GM12878 (cell line): ENCODE results near the gene KRT14. TPM values are rescaled to one million over a fixed set of nuclear protein-coding genes. Genes with fewer than 3 reads are reported as not detected.

ENCODE experiments used
- ATAC-seq: fragments of 200-7000 bp; cut with Tn5 transposase; 3 replicates; pipeline ENCODE4 v1.9.1; 2020; ENCODE audit warnings: mild to moderate bottlenecking, moderate library complexity
- BruUV-seq: library from RNA; stranded (reverse); fragments of 400-500 nt; replicated peaks from 2 replicates; lab custom pipeline; 2021; lab: Mats Ljungman, UMichigan
- CTCF ChIA-PET: fragments of 300-600 bp; sonication (Branson Sonifier 250); formaldehyde crosslinking; extraction: SDS; loops from one replicate; lab custom pipeline; 2021; ENCODE audit warnings: inconsistent platforms; lab: Yijun Ruan, JAX
- POLR2A ChIA-PET: fragments of 350-600 bp; formaldehyde crosslinking; extraction: SDS; loops from one replicate; lab custom pipeline; 2021; ENCODE audit warnings: inconsistent platforms; lab: Charles Lee
- RAD21 ChIA-PET: fragments of 300-600 bp; sonication (Branson Sonifier 250); formaldehyde crosslinking; loops from one replicate; lab custom pipeline; 2023; ENCODE audit warnings: antibody characterized with exemption; ENCODE audit not compliant: unreplicated experiment; lab: Charles Lee
- SMC1A ChIA-PET: fragments of 300-600 bp; sonication (Branson Sonifier 250); formaldehyde crosslinking; loops from one replicate; lab custom pipeline; 2023; ENCODE audit not compliant: unreplicated experiment, uncharacterized antibody; lab: Charles Lee
- DNase-seq: peaks from one replicate; pipeline ENCODE4 v3.0.0-alpha.2; 2011; ENCODE audit warnings: low read depth, low spot score
- FAIRE-seq: peaks from 3 replicates; lab custom pipeline; 2011; peaks lifted over from hg19 to GRCh38; lab: Jason Lieb, UNC
- H2AFZ ChIP-seq: 2 replicates; pipeline ENCODE4 v1.6.0; 2011; ENCODE audit warnings: low read depth, low read length, control low read depth; ENCODE audit not compliant: control insufficient read depth
- H3K27ac ChIP-seq: 2 replicates; pipeline ENCODE4 v1.5.1; 2011; ENCODE audit warnings: control low read depth; ENCODE audit not compliant: control insufficient read depth, insufficient read depth
- H3K27me3 ChIP-seq, 2 experiments: replicated peaks in 1 of 2; 2 replicates each; pipeline versions ENCODE4 v1.6.0 to v1.6.1; 2011; ENCODE audit warnings: low read length in 1 of 2; ENCODE audit not compliant: control insufficient read depth in 2 of 2, insufficient read depth in 2 of 2
- H3K36me3 ChIP-seq, 2 experiments: 2 replicates each; pipeline ENCODE4 v1.5.1; 2011; ENCODE audit warnings: low read length in 1 of 2; ENCODE audit not compliant: control insufficient read depth in 2 of 2, insufficient read depth in 2 of 2
- H3K4me1 ChIP-seq: 2 replicates; pipeline ENCODE4 v1.6.1; 2011; ENCODE audit warnings: mild to moderate bottlenecking, low read length, moderate library complexity, mixed read lengths; ENCODE audit not compliant: control insufficient read depth, insufficient read depth
- H3K4me2 ChIP-seq: 2 replicates; pipeline ENCODE4 v1.6.0; 2011; ENCODE audit warnings: control low read depth; ENCODE audit not compliant: control insufficient read depth, insufficient read depth
- H3K4me3 ChIP-seq: fragments of 200-600 bp; sonication (generic); 2 replicates; pipeline ENCODE4 v1.5.1; 2016
- H3K79me2 ChIP-seq: 2 replicates; pipeline ENCODE4 v1.6.0; 2011; ENCODE audit warnings: low read length; ENCODE audit not compliant: control insufficient read depth, insufficient read depth
- H3K9ac ChIP-seq: 2 replicates; pipeline ENCODE4 v1.8.0; 2011; ENCODE audit warnings: low read length, control low read depth, mixed read lengths; ENCODE audit not compliant: control insufficient read depth, insufficient read depth
- H3K9me3 ChIP-seq: replicated peaks from 3 replicates; pipeline ENCODE4 v1.5.1; 2011; ENCODE audit warnings: mild to moderate bottlenecking, low read length; ENCODE audit not compliant: control insufficient read depth, insufficient read depth
- H4K20me1 ChIP-seq: 2 replicates; pipeline ENCODE4 v1.6.0; 2011; ENCODE audit not compliant: control insufficient read depth, insufficient read depth
- BRCA1 ChIP-seq: IDR thresholded peaks from 2 replicates; pipeline ENCODE4 v1.6.1; 2011; ENCODE audit warnings: low read depth, low read length, improper control_type of control experiment
- CEBPB ChIP-seq, 2 experiments: fragments of 150-350 bp in 1 of 2; IDR thresholded peaks; 2 replicates each; pipeline ENCODE4 v1.6.1; 2012 to 2014; ENCODE audit warnings: low read depth in 2 of 2, low read length in 2 of 2, borderline replicate concordance in 1 of 2, inconsistent platforms in 1 of 2
- CHD1 ChIP-seq: IDR thresholded peaks from 2 replicates; pipeline ENCODE4 v1.6.1; 2012; ENCODE audit warnings: low read depth, low read length, improper control_type of control experiment
- CREB1 ChIP-seq: IDR thresholded peaks from 2 replicates; pipeline ENCODE4 v1.6.1; 2012; ENCODE audit warnings: low read depth, mild to moderate bottlenecking, inconsistent platforms
- EGR1 ChIP-seq, 2 experiments: IDR thresholded peaks; 1 replicate in 1 of 2; 2 replicates in 1 of 2; pipeline ENCODE4 v1.6.1; 2011 to 2012; ENCODE audit warnings: low read depth in 2 of 2, low read length in 2 of 2, borderline replicate concordance in 1 of 2, mild to moderate bottlenecking in 1 of 2, moderate library complexity in 1 of 2
- FOXM1 ChIP-seq: IDR thresholded peaks from 2 replicates; pipeline ENCODE4 v1.6.1; 2012; ENCODE audit warnings: low read depth, mild to moderate bottlenecking, inconsistent platforms, low read length, moderate library complexity
- GATAD2B ChIP-seq: fragments of 450-650 bp; conservative IDR thresholded peaks from 2 replicates; pipeline ENCODE4 v1.6.1; 2017; ENCODE audit warnings: low read depth, mild to moderate bottlenecking, moderate library complexity
- MTA2 ChIP-seq: fragments of 450-650 bp; IDR thresholded peaks from 2 replicates; pipeline ENCODE4 v1.6.1; 2016; ENCODE audit warnings: low read depth, mild to moderate bottlenecking, moderate library complexity
- RAD51 ChIP-seq: fragments of 450-650 bp; IDR thresholded peaks from 2 replicates; pipeline ENCODE4 v1.6.1; 2016; ENCODE audit warnings: moderate library complexity, mild to moderate bottlenecking, inconsistent platforms
- SMAD5 ChIP-seq: IDR thresholded peaks from 2 replicates; pipeline ENCODE4 v1.6.1; 2016; ENCODE audit warnings: antibody characterized with exemption, low read depth
- SPI1 ChIP-seq: IDR thresholded peaks from 2 replicates; pipeline ENCODE4 v1.6.1; 2011; ENCODE audit warnings: low read depth, mild to moderate bottlenecking, low read length, moderate library complexity, borderline replicate concordance; ENCODE audit not compliant: insufficient read depth
- TCF12 ChIP-seq: IDR thresholded peaks from 2 replicates; pipeline ENCODE4 v1.6.1; 2011; ENCODE audit warnings: low read depth, mild to moderate bottlenecking, low read length
- TCF7 ChIP-seq: IDR thresholded peaks from 2 replicates; pipeline ENCODE4 v1.6.1; 2014; ENCODE audit warnings: antibody characterized with exemption, borderline replicate concordance
- WGBS: methylation state at CpG from one replicate; pipeline ENCODE4 v1.1.6; 2016; ENCODE audit warnings: low lambda C conversion rate; ENCODE audit not compliant: insufficient replicate concordance, insufficient coverage; ENCODE audit errors: missing lambda C conversion rate; 5-methylcytosine and 5-hydroxymethylcytosine counted together
- in situ Hi-C: fragments of 300-500 bp; cut with MboI; formaldehyde crosslinking; loops from 9 replicates; pipeline ENCODE4 v1.14.3; 2018; ENCODE audit warnings: mixed read lengths
- intact Hi-C: fragments of 100-400 bp; cut with micrococcal nuclease; formaldehyde crosslinking; loops from one replicate; pipeline ENCODE4 v1.14.2; 2022; ENCODE audit not compliant: unreplicated experiment
- polyA plus RNA-seq, 11 experiments: library from polyadenylated mRNA; depleted of rRNA in 4 of 11; unstranded in 6 of 11; stranded (reverse) in 5 of 11; fragments of >200 nt; fragmentation: Nextera tagmentation in 4 of 11; fragmentation: Illumina TruSeq in 1 of 11; extraction: Ambion mirVana in 4 of 11; extraction: Trizol in 1 of 11; gene quantifications; 1 replicate in 1 of 11; 2 replicates in 10 of 11; pipeline versions ENCODE4 v1.2.1 to v1.2.3, GENCODE V29; 2011 to 2016; ENCODE audit warnings: inconsistent platforms in 2 of 11, missing spikeins in 2 of 11, low read depth in 1 of 11
- total RNA-seq, 4 experiments: library from RNA; depleted of rRNA in 3 of 4; stranded (reverse); fragments of >200 nt in 3 of 4; fragmentation: Illumina TruSeq in 1 of 4; extraction: Trizol in 1 of 4; gene quantifications; 2 replicates each; pipeline versions ENCODE4 v1.2.1 to v1.2.3, GENCODE V29; 2013 to 2021
- TF ChIP-seq, protein P1 (sequence below): fragments of 450-650 bp; IDR thresholded peaks from 2 replicates; pipeline ENCODE4 v1.6.1; 2018; ENCODE audit warnings: borderline replicate concordance, mild to moderate bottlenecking; ENCODE audit not compliant: partially characterized antibody
- TF ChIP-seq, protein P2 (sequence below): fragments of 150-350 bp; IDR thresholded peaks from 2 replicates; pipeline ENCODE4 v1.6.1; 2014; ENCODE audit warnings: mild to moderate bottlenecking, low read depth, low read length

KRT14 gene
- total and polyA plus RNA-seq, 10 of the 15 experiments (the other 5 are each of a cell fraction or from before 2014, with no cell fraction given), result 1.5 TPM; not detected in 9

DNA sequence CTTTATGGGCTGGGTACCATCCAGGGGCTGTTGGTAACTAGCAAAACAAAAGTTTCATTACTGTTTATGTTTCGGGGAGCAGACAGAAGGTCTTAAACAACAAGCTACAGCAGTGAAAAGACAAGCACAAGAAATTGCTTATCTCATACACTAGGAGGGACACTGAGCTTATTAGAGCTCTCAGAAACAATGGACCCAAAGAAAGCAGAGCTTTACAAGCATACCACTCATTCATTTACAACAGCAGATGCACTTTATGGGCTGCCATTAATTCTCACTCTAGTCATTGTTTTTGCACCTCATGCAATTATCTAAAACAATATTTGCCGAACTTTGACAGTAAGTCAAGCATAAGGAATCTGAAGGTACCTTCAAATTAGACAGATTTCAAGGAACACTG, 15.8 kb upstream of the KRT14 start:
- intact Hi-C loops, result no loop called here
- BruUV-seq, result no TSS peak
- ATAC-seq (no peak), DNase-seq (no peak), FAIRE-seq (no peak)
- Histone ChIP-seq H3K9ac (no peak overlapping the region), H3K9me3 (peaks cover 3% of the 10 kb centered on the region; the same call in 2 of the 3 replicates), H3K27ac (no peak overlapping the region), H3K79me2 (no peaks in the 10 kb centered on the region), H3K4me2 (no peak overlapping the region), H3K4me1 (no peaks in the 10 kb centered on the region), H3K4me3 (no peak overlapping the region), H3K36me3 (no peaks in the 10 kb centered on the region), H4K20me1 (no peaks in the 10 kb centered on the region), H3K27me3 (no peaks in the 10 kb centered on the region; a peak in 1 of 4 replicates), H2AFZ (no peak overlapping the region)
- in situ Hi-C loops, result no loop called here
- ChIA-PET CTCF (no interaction called here), RAD21 (no interaction called here), SMC1A (interaction anchor here (1.1 kb wide), 1 partner anchor 11 kb away, joined by 3 read pairs; no protein-coding TSS in a partner anchor), POLR2A (no interaction called here)
- 17% methylated on average over 2 of the region's 2 CpGs for WGBS
- TF ChIP-seq, protein P1, sequence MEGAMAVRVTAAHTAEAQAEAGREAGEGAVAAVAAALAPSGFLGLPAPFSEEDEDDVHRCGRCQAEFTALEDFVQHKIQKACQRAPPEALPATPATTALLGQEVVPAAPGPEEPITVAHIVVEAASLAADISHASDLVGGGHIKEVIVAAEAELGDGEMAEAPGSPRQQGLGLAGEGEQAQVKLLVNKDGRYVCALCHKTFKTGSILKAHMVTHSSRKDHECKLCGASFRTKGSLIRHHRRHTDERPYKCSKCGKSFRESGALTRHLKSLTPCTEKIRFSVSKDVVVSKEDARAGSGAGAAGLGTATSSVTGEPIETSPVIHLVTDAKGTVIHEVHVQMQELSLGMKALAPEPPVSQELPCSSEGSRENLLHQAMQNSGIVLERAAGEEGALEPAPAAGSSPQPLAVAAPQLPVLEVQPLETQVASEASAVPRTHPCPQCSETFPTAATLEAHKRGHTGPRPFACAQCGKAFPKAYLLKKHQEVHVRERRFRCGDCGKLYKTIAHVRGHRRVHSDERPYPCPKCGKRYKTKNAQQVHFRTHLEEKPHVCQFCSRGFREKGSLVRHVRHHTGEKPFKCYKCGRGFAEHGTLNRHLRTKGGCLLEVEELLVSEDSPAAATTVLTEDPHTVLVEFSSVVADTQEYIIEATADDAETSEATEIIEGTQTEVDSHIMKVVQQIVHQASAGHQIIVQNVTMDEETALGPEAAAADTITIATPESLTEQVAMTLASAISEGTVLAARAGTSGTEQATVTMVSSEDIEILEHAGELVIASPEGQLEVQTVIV, result no peak
- no peak for TF ChIP-seq MTA2

DNA sequence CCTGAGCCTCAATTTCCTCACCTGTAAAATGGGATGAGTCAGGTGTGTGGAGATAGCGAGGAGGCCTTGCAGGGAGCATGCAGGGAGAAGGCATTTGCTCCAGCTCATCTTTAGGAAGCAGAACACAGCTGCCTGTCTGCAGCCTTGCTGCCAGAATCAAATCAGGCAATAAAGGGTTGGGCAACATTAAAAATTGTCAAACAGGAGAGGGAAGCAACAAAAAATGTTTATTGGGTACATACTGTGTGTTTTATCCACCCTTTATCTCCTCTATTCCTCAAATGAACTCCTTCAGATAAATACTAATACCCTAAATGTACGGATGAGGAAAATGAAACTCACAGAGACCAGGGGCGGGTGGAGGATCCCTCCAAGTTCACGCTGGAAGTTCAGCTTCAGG, 13.6 kb upstream of the KRT14 start:
- no peaks in the 10 kb centered on the region for H3K79me2 ChIP-seq
- ChIA-PET SMC1A (interaction anchor here (1.1 kb wide), 1 partner anchor 63 kb away, joined by 3 read pairs; no protein-coding TSS in a partner anchor), POLR2A (no interaction called here)
- no peak for TF ChIP-seq SMAD5
- no peak for TF ChIP-seq CEBPB (IDR thresholded peaks at IDR 0.05; ENCODE audit: borderline replicate concordance in 1 of 2, low read depth in 2 of 2, low read length in 2 of 2)
- no peak for TF ChIP-seq BRCA1
- TF ChIP-seq CREB1, result no peak
- no peak for TF ChIP-seq GATAD2B
- no peak for TF ChIP-seq EGR1 (IDR thresholded peaks at IDR 0.05; ENCODE audit: borderline replicate concordance in 1 of 2, low read depth in 2 of 2, low read length in 2 of 2)
- no peak for TF ChIP-seq FOXM1
- no peak for TF ChIP-seq TCF7
- TF ChIP-seq RAD51, result no peak
- no peak for TF ChIP-seq TCF12
- no peak for TF ChIP-seq CHD1
- TF ChIP-seq SPI1, result no peak
- TF ChIP-seq, protein P2, sequence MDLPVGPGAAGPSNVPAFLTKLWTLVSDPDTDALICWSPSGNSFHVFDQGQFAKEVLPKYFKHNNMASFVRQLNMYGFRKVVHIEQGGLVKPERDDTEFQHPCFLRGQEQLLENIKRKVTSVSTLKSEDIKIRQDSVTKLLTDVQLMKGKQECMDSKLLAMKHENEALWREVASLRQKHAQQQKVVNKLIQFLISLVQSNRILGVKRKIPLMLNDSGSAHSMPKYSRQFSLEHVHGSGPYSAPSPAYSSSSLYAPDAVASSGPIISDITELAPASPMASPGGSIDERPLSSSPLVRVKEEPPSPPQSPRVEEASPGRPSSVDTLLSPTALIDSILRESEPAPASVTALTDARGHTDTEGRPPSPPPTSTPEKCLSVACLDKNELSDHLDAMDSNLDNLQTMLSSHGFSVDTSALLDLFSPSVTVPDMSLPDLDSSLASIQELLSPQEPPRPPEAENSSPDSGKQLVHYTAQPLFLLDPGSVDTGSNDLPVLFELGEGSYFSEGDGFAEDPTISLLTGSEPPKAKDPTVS, result no peak

More for the DNA sequence above, 13.6 kb upstream of the KRT14 start:
- FAIRE-seq (no peak), DNase-seq (no peak), ATAC-seq (no peak)
- no TSS peak for BruUV-seq
- ChIA-PET RAD21 (no interaction called here), CTCF (no interaction called here)
- intact Hi-C loops (no loop called here), in situ Hi-C loops (no loop called here)
- no peaks in the 10 kb centered on the region for H3K36me3 ChIP-seq
- WGBS, result 15% methylated on average over 4 of the region's 4 CpGs
- H3K9ac ChIP-seq, result no peak overlapping the region
- no peaks in the 10 kb centered on the region for H3K4me1 ChIP-seq
- H4K20me1 ChIP-seq, result no peaks in the 10 kb centered on the region
- no peaks in the 10 kb centered on the region for H3K9me3 ChIP-seq
- H3K27ac ChIP-seq, result no peak overlapping the region
- no peak overlapping the region for H3K4me3 ChIP-seq
- no peak overlapping the region for H3K4me2 ChIP-seq
- H3K27me3 ChIP-seq, result no peaks in the 10 kb centered on the region; a peak in 1 of 4 replicates
- H2AFZ ChIP-seq, result no peak overlapping the region
